Suprapubic skin (tissue), 3 donors: ENCODE data around the gene CDK19.

Source experiments
- POLR2A ChIP-seq, 2 donors: fragments of 450-650 bp; IDR thresholded peaks; one replicate each; pipeline ENCODE4 v1.6.1; 2017; ENCODE audit warnings: antibody characterized with exemption in 2 of 2, mild to moderate bottlenecking in 2 of 2, moderate library complexity in 2 of 2
- TF ChIP-seq, protein P1 (sequence below), 2 donors: fragments of 200-600 bp in 1 of 2; fragments of 450-650 bp in 1 of 2; sonication (generic) in 1 of 2; IDR thresholded peaks; one replicate each; pipeline ENCODE4 v1.5.1; 2016 to 2019; ENCODE audit warnings: antibody characterized with exemption in 2 of 2, mild to moderate bottlenecking in 1 of 2, moderate library complexity in 1 of 2

DNA sequence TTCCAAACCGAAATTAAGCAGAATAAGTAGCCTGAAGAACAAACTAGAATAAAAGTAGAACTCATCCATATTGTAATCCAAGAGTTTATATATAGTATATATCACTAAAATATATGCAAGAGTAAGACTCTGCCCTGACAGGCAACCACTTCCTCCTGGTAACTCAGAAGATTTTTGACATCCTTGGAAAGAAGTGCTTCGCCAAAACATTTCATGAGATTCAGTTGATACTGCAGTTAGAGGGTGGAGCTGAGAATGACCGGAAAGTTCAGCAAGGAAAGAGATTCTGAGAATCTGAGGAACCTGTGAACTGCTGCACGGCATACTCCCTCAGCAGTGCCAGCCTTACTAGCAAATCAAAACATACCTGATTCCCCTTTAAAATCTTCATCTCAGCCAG, 79.6 kb downstream of the CDK19 start:
- no peak for TF ChIP-seq POLR2A (IDR thresholded peaks at IDR 0.05)
- TF ChIP-seq, protein P1, sequence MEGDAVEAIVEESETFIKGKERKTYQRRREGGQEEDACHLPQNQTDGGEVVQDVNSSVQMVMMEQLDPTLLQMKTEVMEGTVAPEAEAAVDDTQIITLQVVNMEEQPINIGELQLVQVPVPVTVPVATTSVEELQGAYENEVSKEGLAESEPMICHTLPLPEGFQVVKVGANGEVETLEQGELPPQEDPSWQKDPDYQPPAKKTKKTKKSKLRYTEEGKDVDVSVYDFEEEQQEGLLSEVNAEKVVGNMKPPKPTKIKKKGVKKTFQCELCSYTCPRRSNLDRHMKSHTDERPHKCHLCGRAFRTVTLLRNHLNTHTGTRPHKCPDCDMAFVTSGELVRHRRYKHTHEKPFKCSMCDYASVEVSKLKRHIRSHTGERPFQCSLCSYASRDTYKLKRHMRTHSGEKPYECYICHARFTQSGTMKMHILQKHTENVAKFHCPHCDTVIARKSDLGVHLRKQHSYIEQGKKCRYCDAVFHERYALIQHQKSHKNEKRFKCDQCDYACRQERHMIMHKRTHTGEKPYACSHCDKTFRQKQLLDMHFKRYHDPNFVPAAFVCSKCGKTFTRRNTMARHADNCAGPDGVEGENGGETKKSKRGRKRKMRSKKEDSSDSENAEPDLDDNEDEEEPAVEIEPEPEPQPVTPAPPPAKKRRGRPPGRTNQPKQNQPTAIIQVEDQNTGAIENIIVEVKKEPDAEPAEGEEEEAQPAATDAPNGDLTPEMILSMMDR (IDR thresholded peaks at IDR 0.05), result no peak
